HG03066 (cell line): ENCODE measurements around the gene GDAP1L1.
"Not testable (repeated sequence)": the region's sequence is repeated elsewhere in the genome, so short reads cannot be mapped to it uniquely, and the experiment has no call there.

Experiments
- ATAC-seq: cut with Tn5 transposase; IDR thresholded peaks from one replicate; pipeline ENCODE4 v1.9.1; 2021; ENCODE audit warnings: low read depth; ENCODE audit not compliant: unreplicated experiment

Gene GDAP1L1

DNA sequence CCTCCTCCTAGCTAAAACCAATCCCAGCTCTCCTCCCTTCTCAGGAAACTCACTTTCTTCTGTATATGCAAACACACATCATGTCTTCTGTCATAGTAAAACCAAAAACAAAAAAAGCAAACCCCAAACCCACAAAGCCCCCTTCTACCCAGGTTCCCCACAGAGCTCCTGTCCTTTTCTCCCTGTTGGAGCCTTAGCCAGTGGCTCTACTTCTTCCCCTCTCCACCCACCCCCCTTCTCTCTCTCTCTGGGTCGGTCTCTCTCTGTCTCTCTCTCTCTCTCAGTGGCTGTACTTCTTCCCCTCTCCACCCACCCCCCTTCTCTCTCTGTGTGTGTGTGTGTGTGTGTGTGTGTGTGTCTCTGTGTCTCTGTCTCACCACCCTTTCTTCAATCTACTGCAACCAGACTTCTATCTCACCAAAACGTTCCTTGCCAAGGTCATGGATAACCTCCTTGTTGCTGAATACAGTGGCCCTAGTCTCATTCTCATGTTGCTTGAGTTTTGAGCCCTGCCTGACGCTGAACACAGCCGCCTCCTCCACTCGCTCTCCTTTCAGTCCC lies 27.9 kb upstream of the GDAP1L1 start:
- no peak for ATAC-seq

DNA sequence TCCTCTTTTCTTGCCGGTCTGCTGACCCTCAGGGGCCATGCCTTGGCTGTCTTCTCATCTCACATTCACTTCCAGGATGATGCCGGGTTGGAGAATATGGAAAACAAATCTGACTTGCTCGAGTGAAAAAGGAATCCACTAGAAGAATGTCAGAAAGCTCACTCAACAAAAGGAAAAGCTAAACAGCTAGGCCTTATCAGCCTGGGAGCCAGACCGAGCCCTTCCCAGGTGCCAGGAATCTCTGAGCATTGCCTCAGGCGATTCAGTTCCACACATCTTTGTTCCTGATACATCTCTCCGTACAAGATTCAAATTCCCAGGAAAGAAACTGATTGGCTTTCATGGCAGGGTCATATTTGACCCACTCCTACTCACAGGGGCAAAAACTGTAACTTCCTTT lies 27.3 kb upstream of the GDAP1L1 start:
- ATAC-seq = no peak

DNA sequence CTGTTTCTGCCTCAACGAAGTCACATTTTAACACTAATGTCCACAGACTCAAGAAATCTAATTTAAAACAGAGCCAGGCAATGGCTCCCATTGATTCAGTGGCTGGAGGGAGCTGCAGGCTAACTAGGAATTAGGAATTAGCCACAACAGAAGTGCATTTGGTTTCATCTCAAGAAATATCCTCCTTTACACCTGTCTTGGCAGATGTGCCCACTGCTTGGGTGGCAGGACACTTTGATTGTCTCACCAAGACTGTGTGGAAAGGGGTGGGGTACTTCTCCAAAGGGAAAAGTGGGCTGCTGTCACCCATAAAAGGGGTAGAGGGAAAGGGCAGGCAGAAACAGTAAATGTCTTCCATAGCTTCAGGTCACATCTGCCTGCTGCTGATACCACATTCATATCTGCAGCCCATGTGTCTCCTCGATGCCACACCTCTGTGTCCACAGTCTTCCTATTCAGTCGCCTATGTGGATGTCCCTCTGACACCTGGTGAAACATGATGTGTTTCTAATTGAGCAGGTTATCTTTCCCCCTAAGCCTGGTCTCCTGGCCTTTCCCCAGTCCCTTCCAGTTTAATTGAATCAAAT lies 25.6 kb upstream of the GDAP1L1 start:
- no peak for ATAC-seq

DNA sequence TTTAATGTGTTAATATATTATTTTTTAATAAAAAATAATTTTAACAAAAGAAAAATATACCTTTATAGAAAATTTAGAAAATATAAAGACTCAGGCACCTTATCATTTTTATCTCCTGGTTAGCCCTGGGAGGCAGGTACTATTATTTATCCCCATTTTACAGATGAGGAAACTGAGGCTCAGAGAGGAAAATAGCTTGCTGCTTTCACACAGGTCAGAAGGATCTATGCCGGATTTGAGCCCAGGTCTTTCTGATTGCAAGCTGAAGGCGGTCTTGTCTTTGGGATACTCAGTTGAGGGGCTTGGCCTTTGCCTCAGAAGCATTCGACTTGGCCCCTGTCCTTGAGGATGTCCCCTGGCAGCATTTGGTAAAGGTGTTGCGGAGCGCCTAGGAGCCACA lies 25.1 kb upstream of the GDAP1L1 start:
- ATAC-seq = no peak

DNA sequence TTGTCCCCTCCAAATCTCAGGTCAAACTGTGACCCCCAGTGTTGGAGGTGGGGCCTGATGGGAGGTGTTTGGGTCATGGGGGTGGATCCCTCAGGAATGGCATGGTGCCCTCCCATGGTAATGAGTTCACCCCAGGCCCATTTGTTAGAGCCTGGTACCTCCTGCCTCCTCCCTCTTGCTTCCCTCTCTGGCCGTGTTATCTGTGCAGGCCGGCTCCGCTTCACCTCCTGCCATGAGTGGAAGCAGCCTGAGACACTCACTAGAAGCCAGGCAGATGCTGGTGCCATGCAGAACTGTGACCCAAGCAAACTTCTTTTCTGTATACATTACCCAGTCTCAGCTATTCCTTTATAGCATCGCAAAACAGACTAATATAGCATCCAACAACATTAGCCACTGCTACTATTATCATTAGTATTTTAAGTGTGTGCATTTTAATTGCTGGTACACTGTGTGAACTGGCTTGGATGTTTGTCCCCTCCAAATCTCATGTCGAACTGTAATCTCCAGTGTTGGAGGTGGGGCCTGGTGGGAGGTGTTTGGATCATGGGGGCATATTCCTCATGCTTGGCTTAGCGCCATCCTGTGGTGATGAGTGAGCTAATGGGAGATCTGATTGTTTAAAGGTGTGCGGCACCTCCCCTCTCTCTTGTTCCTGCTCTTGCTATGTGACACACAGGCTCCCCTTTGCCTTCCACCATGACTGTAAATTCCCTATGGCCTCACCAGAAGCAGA lies 24.3 kb upstream of the GDAP1L1 start:
- ATAC-seq = no peak

DNA sequence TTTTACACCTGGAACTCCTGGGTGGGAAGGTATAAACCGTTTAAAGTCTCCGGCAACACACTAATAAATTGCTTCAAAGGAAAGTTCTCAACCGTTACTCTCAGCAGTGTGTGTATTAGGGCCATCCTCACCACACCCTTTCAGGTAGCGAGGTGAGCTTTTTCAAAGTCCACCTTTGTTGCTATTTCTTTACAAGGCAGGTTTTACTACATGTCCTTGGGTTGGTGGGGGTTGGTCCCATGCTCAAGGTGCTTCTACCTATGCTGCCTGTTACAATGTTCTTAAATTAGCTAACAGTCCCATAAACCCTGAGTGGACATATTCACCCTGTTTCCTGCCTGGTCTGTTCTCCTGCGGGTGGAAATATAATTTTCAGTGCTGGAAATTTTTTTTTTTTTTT lies 23.4 kb upstream of the GDAP1L1 start:
- ATAC-seq = no peak

DNA sequence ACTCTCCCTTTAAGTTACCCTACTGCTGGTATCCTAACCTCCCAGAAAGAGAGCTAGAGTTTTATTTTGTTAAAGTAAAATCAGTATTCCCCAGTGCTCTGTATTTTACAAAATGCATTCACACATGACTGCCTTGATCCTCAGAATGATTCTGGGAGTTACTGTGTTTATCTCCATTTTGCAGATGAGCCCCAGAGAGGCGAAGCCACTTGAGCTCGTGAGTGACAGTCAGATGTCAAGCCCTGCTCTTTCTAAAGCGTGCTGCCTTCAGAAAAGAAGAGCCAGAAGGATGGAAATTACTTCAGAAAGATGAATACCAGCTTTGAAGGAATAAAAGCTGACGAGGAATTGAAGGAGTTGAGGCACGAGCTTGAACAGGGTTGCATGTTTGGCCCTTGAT lies 22.5 kb upstream of the GDAP1L1 start:
- no peak for ATAC-seq

DNA sequence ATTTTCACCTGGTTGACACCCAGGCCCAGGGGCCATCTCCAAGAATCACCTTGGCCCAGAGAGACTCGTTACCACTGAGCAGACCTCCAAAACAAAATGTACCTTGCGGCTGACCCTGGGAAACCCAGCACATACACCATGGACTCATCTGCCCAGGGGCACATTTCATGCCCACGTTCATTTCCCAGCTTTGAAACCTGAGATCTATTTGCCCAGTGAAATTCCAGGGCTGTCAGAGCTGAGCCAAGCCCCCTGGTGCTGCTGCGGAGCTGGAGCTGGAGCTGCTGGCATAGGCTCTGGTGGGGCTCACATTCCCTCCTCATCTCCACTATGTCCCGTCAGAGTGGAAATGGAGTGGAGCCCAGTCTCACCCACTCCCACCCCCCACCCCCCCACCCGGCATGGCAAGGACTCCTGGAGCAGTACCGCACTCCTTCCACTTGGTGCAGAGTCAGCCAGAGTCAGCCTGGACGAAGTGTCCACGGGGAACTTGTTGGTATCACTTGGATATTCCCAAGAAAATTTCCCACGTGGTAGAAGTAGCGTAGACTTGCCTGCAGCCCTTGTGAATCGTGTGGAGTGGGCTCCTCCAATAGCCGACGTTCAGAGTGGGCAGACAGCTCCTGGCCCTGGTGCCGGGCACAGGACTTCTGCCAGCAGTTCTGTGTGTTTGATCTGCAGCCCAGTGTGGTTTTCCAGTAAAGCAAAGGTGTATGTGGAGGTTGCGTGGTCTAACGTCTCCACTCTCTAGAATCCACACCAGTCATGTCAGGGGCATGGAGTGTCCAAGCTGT lies 18.4 kb upstream of the GDAP1L1 start:
- no peak for ATAC-seq

DNA sequence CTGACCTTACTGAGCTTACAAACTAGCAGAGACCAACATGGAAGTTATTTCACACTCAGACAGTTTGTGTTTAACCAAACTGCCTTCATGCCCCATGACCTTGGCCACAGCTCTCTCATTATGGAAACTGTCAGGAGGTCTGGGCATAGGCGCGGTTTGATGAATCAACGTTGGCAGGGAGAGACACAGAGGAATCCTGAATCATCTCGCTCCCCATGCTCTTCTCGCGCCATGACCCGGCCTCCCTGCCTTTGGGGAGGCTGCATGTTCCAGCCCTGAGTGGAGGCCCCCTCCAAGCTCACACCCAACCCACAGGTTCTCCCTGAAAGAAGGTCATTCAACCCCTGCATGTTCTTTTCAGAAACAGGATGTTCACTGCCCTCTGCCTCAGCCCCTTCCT lies 15.9 kb upstream of the GDAP1L1 start:
- ATAC-seq = no peak

DNA sequence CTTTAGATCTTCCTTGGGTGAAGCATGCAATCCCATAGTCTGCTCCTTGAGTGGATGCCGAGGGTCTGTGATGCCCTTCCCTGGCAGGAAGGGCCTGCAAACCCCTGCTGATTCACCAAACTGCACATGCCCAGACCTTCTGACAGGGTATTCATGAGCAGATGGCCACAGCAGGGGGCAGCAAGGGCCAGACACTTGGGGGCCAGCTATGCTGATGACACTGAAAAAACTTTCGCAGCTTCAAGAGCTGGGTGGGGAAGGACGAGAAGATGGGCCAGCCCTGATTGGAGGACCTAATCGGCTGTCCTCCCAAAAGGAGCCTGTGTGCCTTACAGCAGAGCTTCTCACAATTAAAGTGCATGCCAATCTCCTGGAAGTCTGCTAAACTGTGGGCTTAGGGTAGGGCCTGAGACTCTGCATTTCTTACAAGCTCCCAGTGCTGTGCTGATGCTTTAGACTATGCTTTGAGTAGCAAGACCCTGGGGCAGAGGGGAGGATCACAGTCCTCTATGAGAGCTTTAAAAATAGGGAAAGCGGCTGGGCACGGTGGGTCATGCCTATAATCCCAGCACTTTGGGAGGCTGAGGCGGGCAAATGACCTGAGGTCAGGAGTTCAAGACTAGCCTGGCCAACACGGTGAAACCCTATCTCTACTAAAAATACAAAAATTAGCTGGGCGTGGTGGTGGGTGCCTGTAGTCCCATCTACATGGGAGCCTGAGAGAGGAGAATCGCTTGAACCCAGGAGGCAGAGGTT lies 15.2 kb upstream of the GDAP1L1 start:
- no peak for ATAC-seq

DNA sequence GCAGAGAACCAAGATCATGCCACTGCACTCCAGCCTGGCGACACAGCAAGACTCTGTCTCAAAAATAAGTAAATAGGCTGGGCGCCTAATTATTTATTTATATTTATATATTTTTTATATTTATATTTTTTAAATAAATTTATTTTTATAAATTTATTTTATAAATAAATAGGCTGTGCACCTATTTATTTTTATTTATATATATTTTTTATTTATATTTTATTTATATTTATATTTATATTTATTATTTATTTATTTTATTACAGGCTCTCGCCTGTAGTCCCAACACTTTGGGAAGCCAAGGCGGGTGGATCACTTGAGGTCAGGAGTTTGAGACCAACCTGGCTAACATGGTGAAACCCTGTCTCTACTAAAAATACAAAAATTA lies 14.6 kb upstream of the GDAP1L1 start:
- not testable (repeated sequence) for ATAC-seq

DNA sequence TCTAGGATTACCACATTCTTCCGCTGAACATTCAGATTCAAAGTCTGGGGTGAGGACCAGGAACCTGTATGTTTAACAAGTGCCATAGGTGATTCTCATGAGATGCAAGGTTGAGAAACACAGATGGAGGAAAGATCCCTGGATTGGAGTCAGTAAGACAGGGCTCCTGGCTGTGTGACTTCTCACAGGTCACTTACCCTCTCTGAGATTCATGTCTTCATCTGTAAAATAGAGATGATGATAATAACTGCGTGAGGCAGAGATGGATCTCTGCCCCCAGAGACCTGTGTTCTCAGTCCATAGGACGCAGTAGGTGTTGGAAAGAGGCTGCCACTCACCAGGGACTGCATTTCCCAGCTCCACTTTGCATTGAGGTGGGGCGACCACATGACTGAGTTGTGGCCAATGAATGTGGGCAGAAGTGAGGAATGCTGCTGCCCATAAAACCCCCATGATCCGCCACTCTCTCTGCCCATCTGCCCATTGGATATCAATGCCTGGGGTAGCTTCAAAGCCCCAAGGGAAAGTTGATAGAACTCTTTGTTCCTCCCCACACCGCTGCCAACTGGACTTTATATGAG lies 13.6 kb upstream of the GDAP1L1 start:
- ATAC-seq = no peak

DNA sequence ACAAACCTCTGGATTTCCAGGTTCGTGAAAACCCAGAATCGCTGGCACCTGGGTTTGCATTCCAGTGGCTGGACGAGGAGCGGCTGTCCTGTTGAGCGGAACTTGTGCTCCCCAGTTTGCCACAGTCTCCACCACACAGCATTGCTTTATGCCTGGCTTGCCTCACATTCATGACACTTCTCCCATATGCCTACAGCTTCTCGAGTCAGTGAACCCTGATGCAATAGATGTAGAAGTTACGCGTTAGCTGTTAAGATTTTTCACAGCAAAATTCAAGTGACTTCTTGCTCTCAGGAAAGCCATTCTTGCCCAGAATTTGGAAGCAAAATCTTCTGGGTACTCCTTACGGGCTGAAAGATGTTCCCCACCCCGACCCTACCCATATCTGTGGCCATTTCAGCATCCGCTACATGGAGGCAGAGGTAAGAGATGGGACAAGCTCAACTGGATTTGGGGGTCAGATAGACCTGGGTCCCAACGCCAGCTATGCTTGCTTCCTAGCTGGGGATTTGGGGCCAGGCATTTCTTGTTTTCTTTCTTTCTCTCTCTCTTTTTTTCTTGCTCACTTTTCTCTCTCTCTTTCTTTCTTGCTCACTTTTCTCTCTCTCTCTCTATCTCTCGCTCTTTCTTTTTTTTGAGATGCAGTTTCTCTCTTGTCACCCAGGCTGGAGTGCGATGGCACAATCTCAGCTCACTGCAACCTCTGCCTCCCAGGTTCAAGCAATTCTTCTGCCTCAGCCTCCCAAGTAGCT lies 12.4 kb upstream of the GDAP1L1 start:
- no peak for ATAC-seq

DNA sequence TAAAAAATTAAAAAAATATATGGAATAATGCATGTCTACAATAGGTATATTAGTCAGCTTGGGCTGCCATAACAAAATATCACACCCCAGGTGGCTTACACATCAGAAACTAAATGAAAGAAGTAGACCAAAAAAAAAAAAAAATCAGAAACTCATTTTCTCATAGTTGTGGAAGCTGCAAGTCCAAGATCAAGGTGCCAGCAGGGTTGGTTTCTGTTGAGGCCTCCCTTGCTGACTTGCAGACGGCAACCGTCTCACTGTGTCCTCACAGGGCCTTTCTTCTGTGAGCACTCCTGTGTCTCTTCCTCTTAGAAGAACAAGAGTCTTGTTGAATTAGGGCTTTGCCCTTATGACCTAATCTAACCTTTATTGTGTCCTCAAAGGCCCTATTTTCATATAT lies 11.4 kb upstream of the GDAP1L1 start:
- ATAC-seq = no peak

DNA sequence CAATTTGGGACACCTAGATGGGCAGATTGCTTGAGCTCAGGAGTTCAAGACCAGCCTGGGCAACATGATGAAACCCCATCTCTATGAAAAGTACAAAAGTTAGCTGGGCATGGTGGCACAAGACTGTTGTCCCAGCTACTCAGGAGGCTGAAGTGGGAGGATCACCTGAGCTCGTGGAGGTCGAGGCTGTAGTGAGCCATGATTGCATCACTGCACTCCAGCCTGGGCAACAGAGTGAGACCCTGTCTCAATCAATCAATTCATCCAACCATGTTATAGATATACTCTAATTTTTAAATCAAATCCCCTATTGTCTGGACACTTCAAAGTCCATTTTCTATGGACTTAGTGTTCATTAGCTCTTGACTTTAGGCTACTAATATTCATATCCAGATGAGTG lies 10.3 kb upstream of the GDAP1L1 start:
- ATAC-seq = not testable (repeated sequence)

DNA sequence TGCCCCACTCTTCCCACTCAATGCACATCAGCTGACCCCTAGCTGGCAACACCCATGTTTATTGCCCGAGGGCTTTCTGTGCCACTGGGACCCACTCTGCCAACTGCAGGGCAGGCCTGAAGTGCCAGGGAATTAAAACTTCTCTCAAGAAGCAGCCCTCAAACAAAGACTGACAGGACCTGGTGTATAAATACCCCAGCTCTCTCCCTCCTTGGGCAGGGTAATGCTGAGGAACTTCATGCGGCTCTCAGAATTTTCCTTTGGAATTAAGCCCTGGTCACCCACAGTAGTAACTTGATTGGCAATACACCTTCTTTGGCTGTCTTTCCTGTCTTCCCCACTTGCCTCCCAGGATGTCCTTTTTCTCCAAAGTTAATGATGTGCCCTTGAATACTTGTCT lies 5.3 kb upstream of the GDAP1L1 start:
- ATAC-seq = no peak

DNA sequence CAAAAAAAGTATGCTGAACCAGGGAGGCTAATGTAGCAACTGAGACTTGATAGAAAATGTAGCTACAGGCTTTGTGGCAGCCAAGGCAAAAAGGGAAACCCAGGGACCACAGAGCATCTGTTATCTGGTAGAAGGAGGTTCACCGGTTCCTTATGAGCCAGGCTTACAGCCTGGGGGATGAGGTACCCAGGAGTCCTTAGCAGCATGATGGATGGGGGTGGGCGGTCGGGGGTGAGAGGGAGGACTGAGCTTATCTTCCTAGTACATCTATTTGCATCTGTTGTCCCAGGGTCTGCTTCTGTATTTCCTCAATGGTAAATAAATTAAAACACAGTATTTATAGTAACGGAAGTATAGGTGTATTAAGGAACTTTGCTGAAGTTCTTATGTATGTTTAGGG lies 1.1 kb upstream of the GDAP1L1 start:
- no peak for ATAC-seq

DNA sequence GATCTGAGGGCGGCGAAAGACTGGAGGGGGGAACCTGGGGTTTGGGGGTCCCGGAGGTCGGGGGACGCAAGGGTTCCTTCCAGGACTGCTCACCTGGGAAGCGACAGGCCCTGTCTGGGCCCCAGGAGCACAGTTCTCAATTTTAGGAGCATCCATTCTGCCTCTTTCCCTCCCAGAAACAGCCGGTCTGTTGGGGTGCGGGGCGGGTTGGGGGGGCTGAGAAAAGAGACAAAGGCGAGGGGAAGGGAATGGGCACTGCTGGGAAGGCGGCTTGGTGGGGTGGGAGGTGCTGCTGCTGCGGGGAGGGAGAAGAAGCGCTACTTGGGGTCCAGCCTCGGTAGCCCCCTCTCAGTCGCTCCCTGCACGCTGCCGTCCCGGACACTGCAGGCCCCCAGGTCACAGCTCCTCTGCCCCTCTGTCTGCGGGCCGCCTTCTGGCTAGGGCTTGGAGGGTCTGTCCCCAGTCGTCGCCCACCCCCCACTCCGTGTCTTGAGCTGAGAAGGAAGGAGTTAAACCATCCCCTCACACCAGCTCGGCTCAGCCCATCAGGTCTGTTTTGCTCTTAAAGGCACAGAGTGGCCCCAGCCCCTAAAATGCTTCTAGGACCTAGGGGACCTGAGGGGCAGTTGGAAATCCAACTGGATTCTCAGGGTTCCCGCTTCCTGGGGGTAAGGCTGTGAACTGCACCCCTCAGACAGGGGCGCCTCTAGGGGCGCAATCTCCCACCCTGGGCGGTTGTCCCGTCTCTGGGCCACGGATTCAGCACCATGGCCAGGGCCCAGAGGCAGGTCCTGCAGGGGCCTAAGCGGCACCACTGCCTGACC lies 690 bp downstream of the GDAP1L1 start:
- ATAC-seq = no peak

DNA sequence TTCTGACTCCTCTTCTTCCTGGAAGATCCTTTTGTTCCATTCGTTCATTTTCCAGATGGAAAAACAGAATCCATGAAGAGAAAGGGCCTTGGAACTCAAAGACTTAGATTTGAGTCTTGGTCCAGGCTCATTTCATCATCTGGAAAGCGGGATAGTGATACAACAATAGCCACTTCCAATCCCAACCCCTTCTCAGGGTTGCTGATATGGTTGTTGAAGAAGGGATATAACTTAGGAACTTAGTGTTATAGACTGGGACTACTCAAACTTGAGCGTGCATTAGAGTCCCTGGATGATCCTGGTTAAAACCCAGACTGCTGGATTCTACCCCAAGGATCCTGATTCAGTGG lies 1.3 kb downstream of the GDAP1L1 start:
- ATAC-seq = no peak
